Posterior cingulate gyrus (tissue), 11 donors: ENCODE measurements around the gene EPSTI1.
"Not testable (repeated sequence)": the region's sequence is repeated elsewhere in the genome, so short reads cannot be mapped to it uniquely, and the experiment has no call there.

Source experiments
- DNase-seq, 10 donors: peaks; one replicate each; pipeline versions ENCODE4 v3.0.0 to v3.0.0-alpha.2; 2020 to 2021; ENCODE audit warnings: mixed read lengths in 3 of 10
- intact Hi-C: fragments of 100-400 bp; cut with DNase I; formaldehyde crosslinking; loops from one replicate; pipeline ENCODE4 v1.15.1; 2023

The EPSTI1 gene

GRCh38 chr13:42864952-42865767 lies 126.9 kb downstream of the EPSTI1 start:
- no peak for DNase-seq

GRCh38 chr13:42862370-42862769 lies 129.7 kb downstream of the EPSTI1 start:
- intact Hi-C loops, DNase-seq: not testable (repeated sequence)

More at GRCh38 chr13:42864952-42865767, 126.9 kb downstream of the EPSTI1 start:
- intact Hi-C loops, result no loop called here

- intact Hi-C loops, result no loop called here
- DNase-seq, result no peak
Measured at GRCh38 chr13:42860485-42860884, 131.6 kb downstream of the EPSTI1 start.

- intact Hi-C loops, result no loop called here
- DNase-seq, result no peak
Measured at GRCh38 chr13:42859760-42860159, 132.3 kb downstream of the EPSTI1 start.

GRCh38 chr13:42855410-42855809 lies 136.6 kb downstream of the EPSTI1 start:
- DNase-seq, result no peak
- intact Hi-C loops, result no loop called here

GRCh38 chr13:42852136-42852535 lies 139.9 kb downstream of the EPSTI1 start:
- DNase-seq, result no peak
- intact Hi-C loops, result no loop called here

GRCh38 chr13:42849200-42849599 lies 142.8 kb downstream of the EPSTI1 start:
- intact Hi-C loops, result no loop called here
- no peak for DNase-seq

- intact Hi-C loops, result no loop called here
- DNase-seq, result no peak
Measured at GRCh38 chr13:42847891-42848663, 144.0 kb downstream of the EPSTI1 start.

- DNase-seq, result no peak
- intact Hi-C loops, result no loop called here
Measured at GRCh38 chr13:42836930-42837690, 154.9 kb downstream of the EPSTI1 start.
